Measurements from ENCODE around the gene IQGAP1. TPM values are rescaled to one million over a fixed set of nuclear protein-coding genes. Genes with fewer than 3 reads are reported as not detected.

IQGAP1 gene
- total RNA-seq, 1 experiment from 2014 or later = 113 TPM

- no peak for TF ChIP-seq CTCF (IDR thresholded peaks at IDR 0.05 in 2 of 3, conservative IDR thresholded peaks at IDR 0.05 in 1 of 3; ENCODE audit: borderline replicate concordance in 1 of 3, insufficient read depth in 1 of 3, low read depth in 2 of 3, low read length in 2 of 3)
- TF ChIP-seq ELF1 (IDR thresholded peaks at IDR 0.05; ENCODE audit: borderline replicate concordance, low read depth) = no peak
- TF ChIP-seq CBX3 (IDR thresholded peaks at IDR 0.05; ENCODE audit: low read depth) = no peak
- no peak for TF ChIP-seq EZH2phosphoT487 (IDR thresholded peaks at IDR 0.05; ENCODE audit: borderline replicate concordance)
- TF ChIP-seq SRF (IDR thresholded peaks at IDR 0.05; ENCODE audit: low read depth) = no peak
- TF ChIP-seq EGR1 (IDR thresholded peaks at IDR 0.05; ENCODE audit: low read depth) = no peak
- TF ChIP-seq TCF7L2 (IDR thresholded peaks at IDR 0.05; ENCODE audit: borderline replicate concordance, extremely low read depth, insufficient read depth, insufficient read length) = no peak
- no peak for TF ChIP-seq YY1 (IDR thresholded peaks at IDR 0.05; ENCODE audit: extremely low read depth, insufficient replicate concordance, low read depth, low read length)
Measured at GRCh38 chr15:90547540-90547939, 159.5 kb downstream of the IQGAP1 start (continued).

- Histone ChIP-seq H3K27ac (ENCODE audit: low read depth, low read length) (no peak overlapping the region), H3K9ac (ENCODE audit: low read length) (no peak overlapping the region), H3K9me2 (ENCODE audit: insufficient read depth) (no peaks in the 10 kb centered on the region), H3K4me3 (replicated peaks in 1 of 2; ENCODE audit: low read depth in 1 of 2, low read length in 2 of 2) (no peak overlapping the region), H3K4me2 (ENCODE audit: low read length) (no peak overlapping the region), H2AFZ (ENCODE audit: low read depth, low read length, poor library complexity, severe bottlenecking) (no peak overlapping the region), H3K4me1 (ENCODE audit: control insufficient read depth in 1 of 2, insufficient read depth in 2 of 2, low read length in 2 of 2) (no peaks in the 10 kb centered on the region), H4K20me1 (ENCODE audit: insufficient read depth) (no peaks in the 10 kb centered on the region), H3K27me3 (ENCODE audit: insufficient read depth, low read length) (no peaks in the 10 kb centered on the region), H3K9me3 (ENCODE audit: control insufficient read depth in 1 of 2, insufficient read depth in 1 of 2, low read depth in 1 of 2, low read length in 2 of 2) (no peaks in the 10 kb centered on the region), H3K79me2 (ENCODE audit: insufficient read depth, low read length) (peaks cover 15% of the 10 kb centered on the region; the same call in 1 of the 2 replicates), H3K36me3 (ENCODE audit: control insufficient read depth in 1 of 2, insufficient read depth in 2 of 2, low read length in 2 of 2) (peaks cover 0 to 4% of the 10 kb centered on the region in 2 experiments; a peak in 1 of 4 replicates)
- ATAC-seq (no peak), DNase-seq (ENCODE audit: low read depth, low spot score) (no peak)
- CTCF ChIA-PET = no interaction called here
- RAD21 ChIA-PET (ENCODE audit: low non-redundant PET in 1 of 2, low total read pairs in 2 of 2, uncharacterized antibody in 2 of 2, unreplicated experiment in 2 of 2) = no interaction called here
- POLR2A ChIA-PET = no interaction called here
- intact Hi-C loops (cut with micrococcal nuclease) = no loop called here
- BruUV-seq (replicated peaks) = no TSS peak
- no peak for TF ChIP-seq TCF7L2 (IDR thresholded peaks at IDR 0.05; ENCODE audit: borderline replicate concordance, extremely low read depth, insufficient read depth, insufficient read length)
- TF ChIP-seq REST (IDR thresholded peaks at IDR 0.05; ENCODE audit: low read depth) = no peak
- TF ChIP-seq EZH2 (IDR thresholded peaks at IDR 0.05) = no peak
- TF ChIP-seq ZBTB33 (IDR thresholded peaks at IDR 0.05; ENCODE audit: extremely low read depth, insufficient replicate concordance, low read length) = no peak
- no peak for TF ChIP-seq POLR2A (IDR thresholded peaks at IDR 0.05; ENCODE audit: borderline replicate concordance, extremely low read depth, insufficient read depth, insufficient read length)
- TF ChIP-seq YY1 (IDR thresholded peaks at IDR 0.05; ENCODE audit: extremely low read depth, insufficient replicate concordance, low read depth, low read length) = no peak
- TF ChIP-seq EZH2phosphoT487 (IDR thresholded peaks at IDR 0.05; ENCODE audit: borderline replicate concordance) = no peak
- no peak for TF ChIP-seq SIN3A (IDR thresholded peaks at IDR 0.05; ENCODE audit: low read depth)
- no peak for TF ChIP-seq MAX (IDR thresholded peaks at IDR 0.05)
- no peak for TF ChIP-seq ELF1 (IDR thresholded peaks at IDR 0.05; ENCODE audit: borderline replicate concordance, low read depth)
- no peak for TF ChIP-seq ZNF274 (IDR thresholded peaks at IDR 0.05; ENCODE audit: low read depth, low read length)
- TF ChIP-seq JUND (IDR thresholded peaks at IDR 0.05) = no peak
- no peak for TF ChIP-seq RAD21 (IDR thresholded peaks at IDR 0.05; ENCODE audit: low read depth)
- no peak for TF ChIP-seq ZFX (IDR thresholded peaks at IDR 0.05)
- no peak for TF ChIP-seq CBX3 (IDR thresholded peaks at IDR 0.05; ENCODE audit: low read depth)
Measured at GRCh38 chr15:90550919-90551318, 162.9 kb downstream of the IQGAP1 start.
